DOHH2 (cell line): ENCODE results near the gene ARHGAP6.

ENCODE experiments used
- H3F3A ChIP-seq: fragments of 200-600 bp; sonication (generic), shearing (Covaris generic); 2 replicates; pipeline ENCODE4 v1.6.0; 2016; ENCODE audit warnings: antibody characterized with exemption, mild to moderate bottlenecking; ENCODE audit not compliant: control insufficient read depth, insufficient read depth
- H3K27ac ChIP-seq: fragments of 200-600 bp; sonication (generic); 2 replicates; pipeline ENCODE4 v1.5.1; 2014; ENCODE audit warnings: low read depth, mild to moderate bottlenecking, low read length, moderate library complexity
- H3K27me3 ChIP-seq: fragments of 200-600 bp; sonication (generic); 2 replicates; pipeline ENCODE4 v1.6.1; 2014; ENCODE audit warnings: mild to moderate bottlenecking, low read length, mixed read lengths; ENCODE audit not compliant: control insufficient read depth
- H3K36me3 ChIP-seq: fragments of 200-600 bp; sonication (generic); 2 replicates; pipeline ENCODE4 v1.6.1; 2014; ENCODE audit warnings: mild to moderate bottlenecking, low read length, moderate library complexity, mixed read lengths; ENCODE audit not compliant: control insufficient read depth
- H3K4me1 ChIP-seq: fragments of 200-600 bp; sonication (generic); 2 replicates; pipeline ENCODE4 v1.6.1; 2014; ENCODE audit warnings: mild to moderate bottlenecking, low read length, mixed read lengths; ENCODE audit not compliant: control insufficient read depth
- H3K4me2 ChIP-seq: fragments of 200-600 bp; sonication (generic); 2 replicates; pipeline ENCODE4 v1.6.0; 2014; ENCODE audit warnings: mild to moderate bottlenecking, low read length, moderate library complexity
- H3K4me3 ChIP-seq: fragments of 200-600 bp; sonication (generic); 2 replicates; pipeline ENCODE4 v1.5.1; 2014; ENCODE audit warnings: mild to moderate bottlenecking, low read length, mixed read lengths
- H3K79me2 ChIP-seq: fragments of 200-600 bp; sonication (generic); 2 replicates; pipeline ENCODE4 v1.6.1; 2014; ENCODE audit warnings: mild to moderate bottlenecking, low read length, mixed read lengths; ENCODE audit not compliant: control insufficient read depth
- H3K9me2 ChIP-seq: fragments of 200-600 bp; sonication (generic); replicated peaks from 2 replicates; pipeline ENCODE4 v1.6.1; 2014; ENCODE audit warnings: mild to moderate bottlenecking, low read length, mixed read lengths; ENCODE audit not compliant: control insufficient read depth
- H3K9me3 ChIP-seq: fragments of 200-600 bp; sonication (generic); 2 replicates; pipeline ENCODE4 v1.6.1; 2014; ENCODE audit warnings: antibody characterized with exemption, low read length, mixed read lengths; ENCODE audit not compliant: control insufficient read depth, insufficient read depth
- H4K20me1 ChIP-seq: fragments of 200-600 bp; sonication (generic); 2 replicates; pipeline ENCODE4 v1.6.0; 2014; ENCODE audit warnings: low read depth, mild to moderate bottlenecking, antibody characterized with exemption, low read length, moderate library complexity; ENCODE audit not compliant: control insufficient read depth, insufficient read depth
- EZH2phosphoT487 ChIP-seq: fragments of 200-600 bp; sonication (generic); IDR thresholded peaks from 2 replicates; pipeline ENCODE4 v1.6.1; 2017; ENCODE audit warnings: borderline replicate concordance, mild to moderate bottlenecking, antibody characterized with exemption, low read length, moderate library complexity, mixed read lengths
- TF ChIP-seq, protein P1 (sequence below): fragments of 200-600 bp; sonication (generic); IDR thresholded peaks from one replicate; pipeline ENCODE4 v1.5.1; 2014; ENCODE audit warnings: antibody characterized with exemption, mild to moderate bottlenecking, low read depth, low read length; ENCODE audit not compliant: poor library complexity, severe bottlenecking

ARHGAP6 gene

DNA sequence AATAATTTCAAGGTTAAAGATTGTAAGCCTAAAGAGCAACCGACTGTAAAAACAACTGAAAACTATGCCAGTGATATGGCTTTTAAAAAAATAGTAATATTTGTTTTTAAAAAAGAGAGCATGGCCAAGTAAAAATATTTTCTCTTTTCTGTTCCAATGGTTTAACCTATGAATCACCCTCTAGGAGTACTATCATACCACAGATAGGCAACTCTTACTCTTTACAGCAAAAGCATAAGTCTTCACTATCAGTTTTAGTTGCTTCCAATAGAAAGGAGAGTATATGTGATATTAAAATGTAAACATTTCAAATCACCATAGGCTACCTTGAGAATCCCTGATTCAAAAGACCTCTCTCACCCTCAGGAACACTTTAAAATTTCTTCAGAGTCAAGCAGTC, 269.9 kb downstream of the ARHGAP6 start:
- H3K27me3 ChIP-seq = no peaks in the 10 kb centered on the region
- H3K4me1 ChIP-seq = no peaks in the 10 kb centered on the region
- no peaks in the 10 kb centered on the region for H3K79me2 ChIP-seq
- H3K9me3 ChIP-seq = no peaks in the 10 kb centered on the region
- H3K4me3 ChIP-seq = no peak overlapping the region
- no peaks in the 10 kb centered on the region for H3F3A ChIP-seq
- H3K36me3 ChIP-seq = no peaks in the 10 kb centered on the region
- H3K9me2 ChIP-seq = no peaks in the 10 kb centered on the region
- H3K27ac ChIP-seq = no peak overlapping the region
- H3K4me2 ChIP-seq = no peak overlapping the region
- no peaks in the 10 kb centered on the region for H4K20me1 ChIP-seq
- TF ChIP-seq EZH2phosphoT487 = no peak
- TF ChIP-seq, protein P1, sequence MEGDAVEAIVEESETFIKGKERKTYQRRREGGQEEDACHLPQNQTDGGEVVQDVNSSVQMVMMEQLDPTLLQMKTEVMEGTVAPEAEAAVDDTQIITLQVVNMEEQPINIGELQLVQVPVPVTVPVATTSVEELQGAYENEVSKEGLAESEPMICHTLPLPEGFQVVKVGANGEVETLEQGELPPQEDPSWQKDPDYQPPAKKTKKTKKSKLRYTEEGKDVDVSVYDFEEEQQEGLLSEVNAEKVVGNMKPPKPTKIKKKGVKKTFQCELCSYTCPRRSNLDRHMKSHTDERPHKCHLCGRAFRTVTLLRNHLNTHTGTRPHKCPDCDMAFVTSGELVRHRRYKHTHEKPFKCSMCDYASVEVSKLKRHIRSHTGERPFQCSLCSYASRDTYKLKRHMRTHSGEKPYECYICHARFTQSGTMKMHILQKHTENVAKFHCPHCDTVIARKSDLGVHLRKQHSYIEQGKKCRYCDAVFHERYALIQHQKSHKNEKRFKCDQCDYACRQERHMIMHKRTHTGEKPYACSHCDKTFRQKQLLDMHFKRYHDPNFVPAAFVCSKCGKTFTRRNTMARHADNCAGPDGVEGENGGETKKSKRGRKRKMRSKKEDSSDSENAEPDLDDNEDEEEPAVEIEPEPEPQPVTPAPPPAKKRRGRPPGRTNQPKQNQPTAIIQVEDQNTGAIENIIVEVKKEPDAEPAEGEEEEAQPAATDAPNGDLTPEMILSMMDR = no peak

DNA sequence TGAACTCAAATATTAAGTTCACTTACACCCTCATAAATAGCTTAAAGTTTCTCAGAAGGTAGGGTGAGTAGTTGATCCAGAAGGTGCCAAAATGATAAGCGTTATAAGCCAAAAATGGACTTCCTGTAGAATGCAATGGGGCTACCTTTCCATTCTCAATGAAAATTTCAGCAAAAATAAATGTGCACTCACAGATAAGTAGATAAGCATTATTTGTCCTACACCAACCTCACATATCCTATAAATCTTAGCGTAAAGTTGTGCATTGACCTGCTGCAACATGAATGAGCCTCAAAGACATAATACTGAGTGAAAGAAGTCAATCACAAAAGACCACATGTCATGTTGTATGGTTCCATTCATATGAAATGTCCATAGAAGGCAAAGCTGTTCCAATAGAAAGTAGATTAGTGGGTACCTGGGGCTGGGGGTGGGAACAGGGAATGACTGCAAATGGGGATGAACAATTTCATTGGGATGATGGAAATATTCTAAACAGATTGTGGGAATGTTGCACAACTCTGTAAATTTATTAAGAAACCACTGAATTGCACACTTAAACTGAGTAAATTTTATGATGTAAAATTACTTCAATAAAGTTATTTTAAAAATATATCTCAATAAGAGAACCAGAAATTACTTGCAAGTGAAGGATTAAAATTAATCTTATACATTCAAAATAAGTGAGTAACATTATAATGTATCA, 271.6 kb downstream of the ARHGAP6 start:
- Histone ChIP-seq H3F3A (no peaks in the 10 kb centered on the region), H4K20me1 (no peaks in the 10 kb centered on the region), H3K4me3 (no peak overlapping the region), H3K9me3 (no peaks in the 10 kb centered on the region), H3K79me2 (no peaks in the 10 kb centered on the region), H3K4me2 (no peak overlapping the region), H3K9me2 (no peaks in the 10 kb centered on the region), H3K27me3 (no peaks in the 10 kb centered on the region), H3K4me1 (no peaks in the 10 kb centered on the region), H3K36me3 (no peaks in the 10 kb centered on the region), H3K27ac (no peak overlapping the region)
- TF ChIP-seq EZH2phosphoT487 = no peak
- TF ChIP-seq, protein P1 = no peak

DNA sequence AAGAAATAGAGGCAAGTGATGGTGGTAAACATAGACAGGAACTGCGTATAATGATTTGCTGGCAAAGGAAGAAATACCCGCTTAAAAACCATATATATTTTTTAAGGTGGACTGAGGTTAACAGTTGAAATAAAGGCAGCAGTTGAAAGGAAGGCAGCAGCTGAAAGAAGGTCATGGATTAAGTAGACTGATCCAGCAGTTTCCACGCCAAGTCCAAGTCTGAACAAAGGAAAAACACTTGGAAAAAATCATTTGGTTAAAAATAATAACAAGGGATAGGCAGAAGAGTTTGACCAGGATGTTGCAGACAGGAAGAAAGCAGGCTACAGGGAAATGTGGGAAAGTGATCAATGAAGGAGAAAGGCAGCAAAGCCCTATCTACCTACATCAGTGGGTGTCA, 278.9 kb downstream of the ARHGAP6 start:
- no peak overlapping the region for H3K4me3 ChIP-seq
- no peaks in the 10 kb centered on the region for H3K9me3 ChIP-seq
- H3K36me3 ChIP-seq = no peaks in the 10 kb centered on the region
- no peaks in the 10 kb centered on the region for H3K27me3 ChIP-seq
- no peak overlapping the region for H3K4me2 ChIP-seq
- no peak for TF ChIP-seq EZH2phosphoT487
- TF ChIP-seq, protein P1 = no peak
- no peaks in the 10 kb centered on the region for H3F3A ChIP-seq
- no peaks in the 10 kb centered on the region for H3K9me2 ChIP-seq
- H4K20me1 ChIP-seq = no peaks in the 10 kb centered on the region
- no peaks in the 10 kb centered on the region for H3K79me2 ChIP-seq
- H3K4me1 ChIP-seq = no peaks in the 10 kb centered on the region
- H3K27ac ChIP-seq = no peak overlapping the region
